ENCODE results near the gene KCNT1.

KCNT1 gene

DNA sequence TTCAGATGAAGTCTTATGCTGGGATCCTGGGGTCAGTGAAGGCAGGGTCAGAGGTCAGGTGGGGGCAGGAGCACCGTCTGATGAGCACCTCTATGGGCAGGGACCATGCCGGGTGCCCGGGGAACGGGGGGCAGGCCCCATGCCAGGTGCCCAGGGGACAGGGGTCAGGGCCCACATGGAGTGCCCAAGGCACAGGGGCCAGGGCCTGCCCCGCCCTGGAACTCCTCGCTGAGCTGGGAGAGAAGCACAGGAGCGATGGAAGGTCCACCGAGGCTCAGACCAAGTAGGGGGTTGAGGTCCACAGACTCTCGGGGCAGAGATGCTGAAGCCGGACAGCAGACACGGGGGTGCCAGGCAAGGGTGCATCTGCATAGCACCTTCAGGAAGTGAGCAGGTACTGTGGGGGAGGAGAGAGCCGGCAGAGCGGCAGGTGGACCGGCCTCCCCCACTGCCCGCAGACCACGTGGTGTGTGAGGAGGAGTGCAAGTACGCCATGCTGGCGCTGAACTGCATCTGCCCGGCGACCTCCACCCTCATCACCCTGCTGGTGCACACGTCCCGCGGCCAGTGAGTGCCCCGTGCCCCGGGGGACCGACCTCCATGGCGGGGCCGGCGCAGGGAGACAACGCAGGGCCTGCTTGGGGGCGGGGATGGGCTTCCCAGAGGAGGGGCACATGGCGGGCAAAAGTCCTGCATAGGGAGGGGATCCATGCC, 67.7 kb downstream of the KCNT1 start:
- DNase-seq = no peak

DNA sequence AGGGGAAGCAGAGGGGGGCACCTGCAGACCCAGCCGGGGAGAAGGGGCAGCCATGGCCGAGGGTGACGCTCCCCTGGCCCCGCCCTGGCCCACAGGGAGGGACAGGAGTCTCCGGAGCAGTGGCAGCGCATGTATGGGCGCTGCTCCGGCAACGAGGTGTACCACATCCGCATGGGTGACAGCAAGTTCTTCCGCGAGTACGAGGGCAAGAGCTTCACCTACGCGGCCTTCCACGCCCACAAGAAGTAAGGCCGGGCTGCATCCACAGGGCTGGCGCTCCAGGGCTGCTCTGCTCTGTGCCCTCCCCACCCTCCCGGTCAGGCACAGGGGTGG, 68.2 kb downstream of the KCNT1 start:
- no peak for DNase-seq

DNA sequence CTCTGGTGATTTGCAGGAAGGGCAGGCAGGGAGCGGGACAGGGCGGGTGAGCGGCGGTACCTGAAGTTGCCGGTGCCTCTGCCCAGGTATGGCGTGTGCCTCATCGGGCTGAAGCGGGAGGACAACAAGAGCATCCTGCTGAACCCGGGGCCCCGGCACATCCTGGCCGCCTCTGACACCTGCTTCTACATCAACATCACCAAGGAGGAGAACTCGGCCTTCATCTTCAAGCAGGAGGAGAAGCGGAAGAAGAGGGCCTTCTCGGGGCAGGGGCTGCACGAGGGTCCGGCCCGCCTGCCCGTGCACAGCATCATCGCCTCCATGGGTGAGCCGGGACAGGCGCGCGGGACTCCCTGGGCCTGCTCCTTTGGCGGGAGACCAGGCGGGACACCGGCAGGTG, 68.8 kb downstream of the KCNT1 start:
- DNase-seq = no peak

DNA sequence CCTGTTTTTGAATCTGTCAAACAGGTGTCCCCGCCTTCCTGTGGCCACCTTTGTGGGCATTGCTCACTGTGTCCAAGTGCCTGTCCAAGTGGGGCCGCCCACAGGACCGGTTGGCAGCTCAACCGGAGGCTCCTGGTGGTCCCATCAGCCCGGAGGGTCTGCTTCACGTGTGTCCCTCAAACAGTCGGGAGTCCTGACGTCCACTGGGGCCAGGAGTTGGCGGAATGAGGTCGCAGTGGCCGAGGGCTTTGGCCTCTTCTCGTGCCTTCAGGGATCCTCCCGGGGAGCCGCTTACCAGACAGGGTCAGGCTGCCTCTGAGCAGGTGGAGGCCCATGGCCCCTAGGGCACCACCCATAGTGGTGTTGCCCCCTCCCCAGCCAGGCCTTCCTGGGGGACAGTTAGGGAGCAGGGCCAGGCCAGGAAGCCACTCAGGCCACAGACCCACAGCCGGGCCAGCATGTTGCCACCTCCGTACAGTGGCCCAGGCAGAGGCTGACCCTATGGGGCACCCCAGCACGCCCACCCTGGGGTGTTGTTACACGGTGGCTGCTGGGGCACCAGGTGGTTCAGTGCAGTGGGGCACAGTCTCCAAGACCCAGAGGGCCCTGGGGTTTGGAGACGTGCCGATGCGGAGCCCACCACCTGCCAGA, 69.5 kb downstream of the KCNT1 start:
- no peak for DNase-seq

DNA sequence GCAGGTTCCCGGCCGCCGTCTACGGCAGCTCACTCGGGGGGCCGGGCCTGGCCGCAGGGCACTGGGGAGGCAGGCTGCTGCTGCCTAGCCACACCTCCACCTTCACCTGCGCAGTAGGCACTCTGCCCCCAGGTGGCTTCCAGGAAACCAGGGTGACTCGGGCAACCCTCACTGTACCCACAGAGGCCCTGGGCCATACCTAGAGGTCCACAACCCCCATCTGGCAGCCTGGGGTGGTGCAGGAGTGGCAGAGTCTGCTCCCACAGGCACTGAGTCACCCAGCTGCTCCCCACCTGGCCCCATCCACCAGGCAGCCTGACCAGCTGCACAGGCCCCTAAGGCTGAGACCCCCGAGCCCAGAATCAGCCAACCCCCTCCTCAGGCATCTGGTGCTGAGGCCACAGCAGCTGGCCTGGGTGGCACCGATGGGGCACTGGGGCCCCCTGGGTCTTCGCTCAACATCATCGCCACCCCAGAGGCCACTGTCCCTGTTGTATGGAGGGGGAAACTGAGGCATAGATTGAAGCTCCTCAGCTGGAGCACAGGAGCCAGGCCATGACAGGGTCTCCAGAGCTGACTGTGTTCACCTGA, 70.2 kb downstream of the KCNT1 start:
- DNase-seq = no peak

DNA sequence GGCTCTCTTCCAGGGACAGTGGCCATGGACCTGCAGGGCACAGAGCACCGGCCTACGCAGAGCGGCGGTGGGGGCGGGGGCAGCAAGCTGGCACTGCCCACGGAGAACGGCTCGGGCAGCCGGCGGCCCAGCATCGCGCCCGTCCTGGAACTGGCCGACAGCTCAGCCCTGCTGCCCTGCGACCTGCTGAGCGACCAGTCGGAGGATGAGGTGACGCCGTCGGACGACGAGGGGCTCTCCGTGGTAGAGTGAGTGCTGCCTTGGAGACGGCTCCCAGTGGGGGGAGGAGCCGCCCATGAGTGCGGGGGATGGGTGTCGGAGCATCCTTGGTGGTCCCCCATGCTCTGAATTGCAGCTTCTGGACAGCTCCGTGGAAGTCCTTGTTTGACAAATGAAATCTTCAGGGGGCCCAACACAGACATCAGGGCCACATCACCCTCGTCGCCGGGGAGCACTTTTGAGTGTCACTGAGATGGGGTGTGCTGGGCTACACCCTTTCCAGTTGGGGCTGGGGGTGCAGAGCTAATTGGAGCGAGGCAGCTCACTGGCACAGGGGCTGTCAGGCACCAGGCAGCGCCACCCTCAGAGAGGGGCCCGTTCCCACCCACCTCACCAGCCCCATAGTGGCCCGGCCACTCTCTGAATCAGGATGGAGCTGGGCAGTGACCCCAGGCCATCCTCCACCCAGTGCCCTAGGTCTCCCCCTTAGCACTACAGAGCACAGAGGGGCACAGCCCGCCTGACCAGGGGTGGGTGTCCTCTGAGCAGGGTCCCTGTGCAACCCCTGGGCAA, 70.9 kb downstream of the KCNT1 start:
- DNase-seq = no peak

DNA sequence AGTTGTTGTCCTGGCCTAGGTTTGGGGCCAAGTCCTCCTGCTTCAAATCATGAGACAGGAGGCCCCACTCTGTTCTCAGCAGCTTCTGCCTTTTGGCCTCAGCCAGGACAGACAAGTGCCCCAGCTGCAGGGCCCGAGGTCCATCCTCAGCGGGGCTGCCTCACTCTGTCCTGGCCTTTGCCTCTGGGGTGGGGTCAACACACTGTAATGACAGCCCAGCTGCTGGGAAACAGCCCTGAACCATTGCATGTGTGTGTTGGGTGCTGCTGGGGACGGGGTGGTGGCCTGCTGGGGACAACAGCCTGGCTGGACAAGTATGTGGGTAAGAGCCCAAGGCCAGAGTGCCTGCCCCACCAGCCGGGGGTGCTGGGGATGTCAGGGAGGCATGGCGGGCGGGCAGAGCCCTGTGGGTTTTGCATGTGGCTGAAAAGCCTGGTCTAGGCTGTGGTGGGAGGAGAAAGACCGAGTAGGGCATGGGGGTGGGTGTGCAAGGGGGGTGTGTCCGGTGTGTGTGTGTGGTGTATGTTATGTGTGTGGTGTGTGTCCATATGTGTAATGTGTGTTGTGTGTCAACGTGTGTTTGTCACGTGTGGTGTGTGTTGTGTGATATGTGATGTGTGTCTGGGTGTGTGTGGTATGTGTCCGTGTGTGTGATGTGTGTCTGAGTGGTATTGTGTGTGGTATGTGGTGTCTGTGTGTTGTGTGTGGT, 71.7 kb downstream of the KCNT1 start:
- DNase-seq = no peak

DNA sequence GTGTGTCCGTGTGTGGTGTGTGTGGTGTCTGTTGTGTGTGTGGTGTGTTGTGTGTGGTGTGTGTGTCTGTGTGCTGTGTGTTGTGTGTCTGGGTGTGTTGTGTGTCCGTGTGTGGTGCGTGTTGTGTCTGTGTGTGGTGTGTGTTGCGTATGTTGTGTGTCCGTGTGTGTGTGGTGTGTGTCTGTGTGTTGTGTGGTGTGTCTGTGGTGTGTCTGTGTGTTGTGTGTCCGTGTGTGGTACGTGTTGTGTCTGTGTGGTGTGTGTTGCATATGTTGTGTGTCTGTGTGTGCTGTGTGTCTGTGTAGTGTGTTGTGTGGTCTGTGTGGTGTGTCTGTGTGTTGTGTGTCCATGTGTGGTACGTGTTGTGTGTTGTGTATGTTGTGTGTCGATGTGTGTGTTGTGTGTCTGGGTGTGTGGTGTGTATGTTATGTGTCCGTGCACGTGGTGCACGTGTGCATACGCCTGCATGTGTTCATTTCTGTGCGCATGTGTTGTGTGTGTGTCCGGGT, 72.3 kb downstream of the KCNT1 start:
- no peak for DNase-seq

DNA sequence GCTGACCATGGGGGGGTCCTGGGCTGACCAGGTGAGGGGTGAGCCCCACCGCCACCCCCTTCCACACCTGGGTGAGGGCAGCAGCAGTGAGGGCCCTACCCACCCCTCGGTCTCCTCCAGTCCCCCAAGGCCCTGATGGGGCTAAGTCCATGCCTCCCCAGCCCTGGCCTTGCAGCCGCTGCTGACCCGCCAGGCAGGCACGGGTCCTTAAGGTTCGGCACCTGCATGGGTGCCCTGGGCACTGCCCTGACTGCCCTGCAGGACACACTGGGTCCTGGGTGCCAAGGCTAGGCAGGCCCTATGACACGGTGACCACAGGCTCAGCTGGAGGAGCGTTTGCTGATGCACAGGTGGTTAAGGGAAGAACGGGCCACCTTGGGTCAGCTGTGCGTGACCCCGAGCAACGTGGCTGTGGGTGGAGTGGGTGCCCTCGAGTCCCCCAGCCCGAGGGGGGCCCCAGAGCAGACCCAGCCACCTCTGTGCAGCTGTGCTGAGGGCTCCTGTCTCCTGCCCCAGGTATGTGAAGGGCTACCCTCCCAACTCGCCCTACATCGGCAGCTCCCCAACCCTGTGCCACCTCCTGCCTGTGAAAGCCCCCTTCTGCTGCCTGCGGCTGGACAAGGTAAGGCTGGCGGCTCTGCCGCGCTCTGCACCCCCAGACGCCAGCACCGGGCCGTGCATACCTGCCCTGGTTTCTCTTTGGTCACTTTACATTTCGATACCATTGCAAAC, 73.0 kb downstream of the KCNT1 start:
- DNase-seq = no peak

DNA sequence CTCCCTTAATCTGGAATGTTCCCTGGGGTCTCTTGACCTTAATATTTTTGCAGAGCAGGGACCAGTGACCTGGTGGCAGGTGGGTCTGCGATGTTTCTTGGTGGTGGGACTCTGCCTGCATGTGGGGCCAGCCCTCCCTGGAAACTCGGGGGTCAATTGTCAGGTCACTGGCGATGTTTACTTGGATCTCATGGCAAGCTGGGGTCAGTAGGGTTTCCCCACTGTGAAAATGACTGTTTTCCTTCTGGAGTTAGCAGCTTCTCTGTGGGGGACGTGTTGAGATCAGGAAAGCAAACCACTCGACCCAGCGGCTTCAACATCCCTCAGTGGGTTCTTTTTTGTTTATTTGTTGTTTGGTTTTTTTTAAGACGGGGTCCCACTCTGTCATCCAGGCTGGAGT, 73.9 kb downstream of the KCNT1 start:
- DNase-seq = no peak

DNA sequence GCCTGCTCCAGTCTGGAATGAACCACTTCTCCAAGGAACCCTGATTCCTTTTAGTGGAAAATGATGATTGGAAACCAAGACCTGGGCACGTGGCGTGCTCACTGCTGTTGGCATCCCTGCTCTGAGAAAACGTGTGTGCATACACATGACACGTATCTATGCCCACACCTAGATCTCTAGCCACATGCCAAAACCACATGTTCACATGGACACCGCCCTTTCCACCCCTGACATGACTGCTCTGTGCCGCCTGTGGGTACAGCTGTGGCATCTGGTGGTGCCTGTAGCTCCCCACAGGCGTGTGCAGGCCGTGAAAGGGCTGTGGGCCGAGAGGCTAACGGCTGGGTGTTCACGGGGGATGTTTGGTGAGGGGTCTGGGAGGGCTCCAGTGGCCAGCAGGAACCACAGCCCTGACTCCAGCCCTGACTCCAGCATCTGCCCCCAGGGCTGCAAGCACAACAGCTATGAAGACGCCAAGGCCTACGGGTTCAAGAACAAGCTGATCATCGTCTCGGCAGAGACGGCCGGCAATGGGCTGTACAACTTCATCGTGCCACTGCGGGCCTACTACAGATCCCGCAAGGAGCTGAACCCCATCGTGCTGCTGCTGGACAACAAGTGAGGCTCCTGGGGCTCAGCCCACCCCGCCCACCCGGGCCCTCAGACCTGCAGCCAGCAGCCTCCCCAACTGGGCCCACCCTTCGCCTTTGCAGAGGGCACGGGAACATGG, 75.1 kb downstream of the KCNT1 start:
- DNase-seq = no peak

DNA sequence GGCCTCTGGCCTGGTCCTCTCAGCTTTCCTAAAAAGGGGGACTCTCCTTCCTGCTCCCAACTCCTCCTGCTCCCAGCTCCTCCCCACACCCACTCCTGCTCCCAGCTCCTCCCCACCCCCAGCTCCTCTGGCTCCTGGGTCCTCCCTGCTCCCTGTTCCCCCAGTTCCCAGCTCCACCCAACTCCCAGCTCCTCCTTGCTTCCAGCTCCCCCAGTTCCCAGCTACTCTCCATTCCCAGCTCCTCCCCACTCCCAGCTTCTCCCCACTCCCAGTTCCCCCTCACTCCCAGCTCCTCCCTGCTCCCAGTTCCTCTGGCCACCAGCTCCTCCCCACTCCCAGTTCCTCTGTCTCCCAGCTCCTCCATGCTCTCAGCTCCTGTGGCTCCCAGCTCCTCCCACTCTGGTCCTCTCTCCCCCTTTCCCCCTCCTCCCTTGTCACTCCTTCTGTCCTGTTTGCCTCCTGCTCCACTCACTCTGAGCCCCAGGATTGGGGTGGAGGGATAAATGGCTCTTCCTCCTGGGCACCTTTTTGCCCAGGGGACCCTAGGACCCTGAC, 75.7 kb downstream of the KCNT1 start:
- no peak for DNase-seq

DNA sequence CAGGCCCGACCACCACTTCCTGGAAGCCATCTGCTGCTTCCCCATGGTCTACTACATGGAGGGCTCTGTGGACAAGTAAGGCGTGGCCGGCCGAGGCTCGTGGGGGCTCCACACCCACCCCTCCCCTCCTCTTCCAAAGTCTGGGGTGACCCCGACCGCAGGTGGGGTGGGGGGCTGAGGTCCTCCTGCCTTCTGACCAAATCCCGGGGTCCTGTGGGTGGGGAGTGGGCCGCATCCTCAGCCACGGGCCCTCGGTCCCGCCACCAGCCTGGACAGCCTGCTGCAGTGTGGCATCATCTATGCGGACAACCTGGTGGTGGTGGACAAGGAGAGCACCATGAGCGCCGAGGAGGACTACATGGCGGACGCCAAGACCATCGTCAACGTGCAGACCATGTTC, 76.4 kb downstream of the KCNT1 start:
- DNase-seq = no peak

DNA sequence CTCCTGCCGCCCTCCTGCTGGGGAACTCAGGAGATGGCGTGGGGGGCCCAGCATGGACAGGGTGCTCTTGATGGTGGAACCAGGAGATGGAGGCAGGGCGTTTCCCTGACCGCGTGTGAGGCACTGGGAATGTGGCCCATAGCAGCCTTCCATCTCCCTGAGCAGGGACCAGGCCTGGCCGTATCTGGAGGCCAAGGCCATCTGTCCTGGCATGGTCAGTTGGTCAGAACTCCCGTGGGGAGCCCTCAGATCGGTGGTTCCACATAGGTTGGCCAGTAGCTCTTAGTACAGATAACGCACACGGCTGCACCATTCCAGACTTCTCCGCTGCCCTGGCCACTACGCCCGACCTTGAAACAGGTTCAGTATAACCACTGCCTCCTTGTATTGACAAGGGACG, 77.6 kb downstream of the KCNT1 start:
- DNase-seq = no peak

DNA sequence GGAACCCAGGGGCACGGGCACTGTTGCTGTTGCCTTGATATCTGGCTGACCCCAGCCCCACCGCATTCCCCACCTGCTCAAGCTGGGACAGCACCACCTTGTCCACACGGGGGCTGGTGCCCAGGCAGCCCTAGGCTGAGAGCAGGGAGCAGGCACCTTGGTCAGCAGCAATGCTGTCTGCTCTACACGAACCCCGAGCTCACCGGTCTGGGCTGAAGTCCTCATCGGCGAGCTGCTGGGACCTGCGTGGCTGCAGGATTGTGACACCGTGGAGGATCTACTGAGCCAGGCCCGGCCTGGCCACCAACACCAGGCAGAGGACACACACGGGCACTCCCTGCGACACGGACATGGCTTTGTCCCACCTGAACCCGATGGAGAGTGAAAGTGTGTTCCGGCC, 78.1 kb downstream of the KCNT1 start:
- DNase-seq = no peak

DNA sequence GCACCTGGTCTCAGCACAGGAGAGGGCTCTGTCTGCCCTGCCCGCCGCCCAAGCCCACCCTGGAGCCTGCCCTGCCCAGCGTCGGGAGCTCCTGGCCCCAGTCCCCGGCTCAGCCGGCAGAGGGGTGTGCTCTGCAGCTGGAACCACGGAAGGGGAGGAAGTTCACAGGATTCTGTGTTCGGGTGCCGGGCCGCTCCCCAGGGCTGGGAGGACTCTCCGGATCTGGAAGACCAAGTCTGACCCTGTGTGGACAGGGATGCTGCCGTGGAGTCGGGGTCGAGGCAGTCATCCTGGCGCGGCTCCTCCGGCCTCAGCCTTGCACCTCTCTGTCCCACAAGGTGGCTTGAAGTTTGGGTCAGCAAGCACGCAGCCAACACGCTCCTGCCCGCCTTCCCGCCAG, 78.6 kb downstream of the KCNT1 start:
- DNase-seq = no peak

DNA sequence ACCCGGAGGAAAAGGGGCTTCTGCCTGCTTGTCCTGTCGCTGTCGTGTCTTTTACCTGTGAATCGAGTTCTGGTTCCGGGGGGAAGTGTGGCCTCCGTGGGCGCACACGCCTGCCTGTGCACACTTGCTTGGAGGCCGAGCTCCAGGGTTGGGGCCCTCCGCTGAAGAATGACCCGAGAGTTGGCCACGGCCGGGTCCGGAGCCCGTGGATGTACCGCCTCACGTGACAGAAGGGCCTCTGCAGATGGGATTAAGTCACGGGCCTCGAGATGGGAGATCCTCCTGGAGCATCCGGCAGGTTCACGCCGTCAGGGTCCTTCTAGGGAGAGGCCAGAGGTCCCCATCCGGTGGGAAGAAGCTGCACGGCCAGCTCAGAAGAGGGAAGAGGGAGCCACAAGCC, 81.0 kb downstream of the KCNT1 start:
- no peak for DNase-seq

DNA sequence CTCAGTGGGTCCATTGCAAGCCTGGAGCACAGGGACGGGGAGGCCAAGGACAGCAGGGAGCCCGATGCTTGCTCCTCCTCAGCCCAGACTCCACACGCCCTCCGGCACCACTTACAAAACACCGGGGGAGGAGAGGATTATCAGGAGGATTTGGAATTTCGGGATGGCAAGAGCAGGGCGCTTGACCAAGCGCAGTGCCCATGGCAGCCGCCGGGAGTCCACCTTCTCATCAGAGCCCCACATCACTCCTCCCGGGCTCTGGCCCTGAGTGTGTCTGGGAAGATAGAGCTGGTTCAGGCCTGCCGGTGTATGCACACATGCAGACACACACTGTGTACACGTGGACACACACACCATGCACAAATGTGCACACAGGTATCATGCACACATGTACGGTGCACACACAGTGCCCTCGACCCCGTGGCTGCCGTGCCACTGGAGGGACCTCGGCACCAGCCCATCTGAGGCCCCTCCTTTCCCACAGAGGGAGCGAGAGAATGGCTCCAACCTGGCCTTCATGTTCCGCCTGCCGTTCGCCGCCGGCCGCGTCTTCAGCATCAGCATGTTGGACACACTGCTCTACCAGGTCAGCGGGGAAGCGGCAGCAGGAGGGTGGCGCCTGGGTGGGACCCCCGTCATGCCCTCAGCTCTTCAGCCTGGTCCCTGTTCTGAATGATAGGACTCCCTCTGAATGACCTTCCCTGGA, 81.7 kb downstream of the KCNT1 start:
- DNase-seq = no peak

DNA sequence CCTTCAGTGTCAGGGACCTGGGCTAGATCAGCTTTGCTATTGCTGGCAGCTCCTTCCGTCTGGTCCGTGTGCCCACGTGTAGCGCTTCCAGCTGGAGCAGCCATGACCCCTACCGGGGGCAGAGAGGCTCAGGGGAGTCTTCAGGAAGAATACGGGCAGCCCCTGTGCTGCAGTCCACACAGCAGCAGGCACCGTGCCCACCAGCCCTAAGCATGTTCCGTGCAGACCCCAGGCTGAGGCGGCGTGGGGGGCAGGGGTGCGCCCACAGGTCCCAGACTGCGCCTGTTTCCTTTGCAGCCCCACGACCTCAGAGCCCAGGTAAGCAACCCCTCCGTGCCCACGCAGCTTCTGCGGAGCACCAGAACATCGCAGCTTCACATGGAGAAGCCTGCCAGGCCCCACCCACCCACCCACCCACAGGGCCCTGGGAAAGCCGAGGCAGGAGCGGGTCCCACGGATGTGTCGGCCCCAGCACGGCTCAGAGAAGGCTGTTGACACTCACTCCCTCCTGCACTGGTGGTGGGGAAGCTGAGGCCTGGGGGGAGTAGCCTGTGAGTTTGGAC, 83.1 kb downstream of the KCNT1 start:
- DNase-seq = no peak

DNA sequence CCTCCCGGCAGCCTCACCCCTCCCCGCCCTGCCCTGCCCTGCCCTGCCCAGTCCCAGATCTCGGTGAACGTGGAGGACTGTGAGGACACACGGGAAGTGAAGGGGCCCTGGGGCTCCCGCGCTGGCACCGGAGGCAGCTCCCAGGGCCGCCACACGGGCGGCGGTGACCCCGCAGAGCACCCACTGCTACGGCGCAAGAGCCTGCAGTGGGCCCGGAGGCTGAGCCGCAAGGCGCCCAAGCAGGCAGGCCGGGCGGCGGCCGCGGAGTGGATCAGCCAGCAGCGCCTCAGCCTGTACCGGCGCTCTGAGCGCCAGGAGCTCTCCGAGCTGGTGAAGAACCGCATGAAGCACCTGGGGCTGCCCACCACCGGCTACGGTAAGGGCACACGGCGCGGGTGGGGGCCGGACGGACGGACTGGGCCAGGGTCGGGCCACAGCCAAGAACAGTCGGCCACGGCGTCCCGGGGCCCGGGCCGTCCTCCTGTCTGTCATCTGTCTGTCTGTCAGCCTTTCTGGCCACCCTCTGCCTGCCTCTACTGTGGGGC, 84.2 kb downstream of the KCNT1 start:
- no peak for DNase-seq
